ENCODE measurements around the gene PSTK. TPM values are rescaled to one million over a fixed set of nuclear protein-coding genes. Genes with fewer than 3 reads are reported as not detected.

Gene PSTK
- polyA plus RNA-seq, 1 donor (not counting 4 experiments of a cell fraction or from before 2014, with no cell fraction given) = 5.6 TPM

GRCh38 chr10:122949296-122949695, 30.9 kb upstream of the PSTK start:
- TF ChIP-seq EZH2 (IDR thresholded peaks at IDR 0.05; ENCODE audit: low read length) (no peak), CTCF (optimal IDR thresholded peaks at IDR 0.05 in 1 of 3, IDR thresholded peaks at IDR 0.05 in 1 of 3, conservative IDR thresholded peaks at IDR 0.05 in 1 of 3; ENCODE audit: extremely low read depth in 1 of 3, insufficient read depth in 2 of 3, low read length in 3 of 3) (no peak)
- no peak for FAIRE-seq
- Histone ChIP-seq H3K4me1 (ENCODE audit: control insufficient read depth, extremely low read depth, insufficient read depth, low read length) (peaks cover 3% of the 10 kb centered on the region), H3K36me3 (ENCODE audit: control insufficient read depth in 2 of 2, extremely low read depth in 1 of 2, insufficient read depth in 2 of 2, low read length in 2 of 2) (peaks cover 2 to 3% of the 10 kb centered on the region in 2 experiments), H3K9me3 (ENCODE audit: control insufficient read depth, low read depth, low read length) (no peaks in the 10 kb centered on the region), H3K79me2 (ENCODE audit: control insufficient read depth, insufficient read depth, low read length) (peaks cover 8% of the 10 kb centered on the region), H3K4me2 (ENCODE audit: control insufficient read depth, extremely low read depth, insufficient read depth, low read depth, low read length) (no peak overlapping the region), H4K20me1 (ENCODE audit: control insufficient read depth, extremely low read depth, insufficient read depth, low read length) (no peaks in the 10 kb centered on the region), H3K9me1 (ENCODE audit: control insufficient read depth, extremely low read depth, insufficient read depth, low read length) (no peaks in the 10 kb centered on the region), H2AFZ (ENCODE audit: control insufficient read depth, low read length) (no peak overlapping the region), H3K27me3 (ENCODE audit: control insufficient read depth, extremely low read depth, insufficient read depth, low read length) (no peaks in the 10 kb centered on the region), H3K4me3 (ENCODE audit: control insufficient read depth in 2 of 3, extremely low read depth in 1 of 3, insufficient read depth in 2 of 3, low read depth in 1 of 3, low read length in 3 of 3) (no peak overlapping the region), H3K9ac (ENCODE audit: control insufficient read depth, extremely low read depth, insufficient read depth, low read length) (no peak overlapping the region), H3K27ac (ENCODE audit: control insufficient read depth, insufficient read depth, low read length) (no peak overlapping the region)
- dilution Hi-C loops (cut with MboI; ENCODE audit: extremely low pct_ligation_motif_present, low sequenced_read_pairs) = no loop called here
- no peak for DNase-seq (ENCODE audit: low read depth, low spot score)

GRCh38 chr10:122953902-122954730, 26.1 kb upstream of the PSTK start, which contains the start of gene C10orf88:
Gene C10orf88, minus strand, starts transcription at chr10:122954227. Its CDS starts 49 bp downstream, at chr10:122954178.
- TF ChIP-seq EZH2 (IDR thresholded peaks at IDR 0.05; ENCODE audit: low read length) (no peak), CTCF (optimal IDR thresholded peaks at IDR 0.05 in 1 of 3, IDR thresholded peaks at IDR 0.05 in 1 of 3, conservative IDR thresholded peaks at IDR 0.05 in 1 of 3; ENCODE audit: extremely low read depth in 1 of 3, insufficient read depth in 2 of 3, low read length in 3 of 3) (no peak)
- Histone ChIP-seq H3K9me1 (ENCODE audit: control insufficient read depth, extremely low read depth, insufficient read depth, low read length) (no peaks in the 10 kb centered on the region), H3K9ac (ENCODE audit: control insufficient read depth, extremely low read depth, insufficient read depth, low read length) (peak within 1 kb of the TSS; percentile 83), H3K79me2 (ENCODE audit: control insufficient read depth, insufficient read depth, low read length) (peaks cover 8% of the 10 kb centered on the region), H3K4me3 (ENCODE audit: control insufficient read depth in 2 of 3, extremely low read depth in 1 of 3, insufficient read depth in 2 of 3, low read depth in 1 of 3, low read length in 3 of 3) (peak within 1 kb of the TSS; percentile 73 to 90 (median 75)), H3K4me1 (ENCODE audit: control insufficient read depth, extremely low read depth, insufficient read depth, low read length) (peaks cover 7% of the 10 kb centered on the region), H3K4me2 (ENCODE audit: control insufficient read depth, extremely low read depth, insufficient read depth, low read depth, low read length) (peak within 1 kb of the TSS; percentile 83), H3K27me3 (ENCODE audit: control insufficient read depth, extremely low read depth, insufficient read depth, low read length) (no peaks in the 10 kb centered on the region), H4K20me1 (ENCODE audit: control insufficient read depth, extremely low read depth, insufficient read depth, low read length) (no peaks in the 10 kb centered on the region), H2AFZ (ENCODE audit: control insufficient read depth, low read length) (peak within 1 kb of the TSS; percentile 100), H3K36me3 (ENCODE audit: control insufficient read depth in 2 of 2, extremely low read depth in 1 of 2, insufficient read depth in 2 of 2, low read length in 2 of 2) (peaks cover 2 to 3% of the 10 kb centered on the region in 2 experiments), H3K9me3 (ENCODE audit: control insufficient read depth, low read depth, low read length) (peaks cover 2% of the 10 kb centered on the region), H3K27ac (ENCODE audit: control insufficient read depth, insufficient read depth, low read length) (peak within 1 kb of the TSS; percentile 62)
- FAIRE-seq (peak; percentile 66), DNase-seq (ENCODE audit: low read depth, low spot score) (peak; percentile 96)
- dilution Hi-C loops (cut with MboI; ENCODE audit: extremely low pct_ligation_motif_present, low sequenced_read_pairs) = no loop called here

All from keratinocyte (primary cell).